GM21737 (cell line): ENCODE results near the gene DMAP1.

Experiments used
- ATAC-seq: cut with Tn5 transposase; IDR thresholded peaks from one replicate; pipeline ENCODE4 v1.9.1; 2021; ENCODE audit warnings: mild to moderate bottlenecking, moderate library complexity; ENCODE audit not compliant: unreplicated experiment

The DMAP1 gene

DNA sequence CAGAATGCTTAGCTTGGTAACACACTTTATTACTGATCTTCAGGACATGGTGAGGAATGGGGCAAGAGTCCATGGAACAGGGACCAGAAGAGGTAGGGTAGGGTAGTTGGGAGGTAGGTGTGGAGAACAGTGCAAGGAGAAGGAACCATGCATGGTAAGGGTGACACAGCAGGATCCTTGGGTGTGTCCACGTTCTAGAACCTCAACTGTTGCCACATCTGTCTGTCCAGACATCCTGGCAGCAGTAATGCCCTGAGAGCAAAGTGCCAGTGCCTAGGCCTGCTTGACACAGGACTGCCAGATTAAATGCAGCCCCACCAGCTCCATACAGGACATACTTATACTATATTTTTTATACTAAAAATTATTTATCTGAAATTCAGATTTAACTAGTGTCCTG lies 13.9 kb downstream of the DMAP1 start:
- ATAC-seq = no peak

DNA sequence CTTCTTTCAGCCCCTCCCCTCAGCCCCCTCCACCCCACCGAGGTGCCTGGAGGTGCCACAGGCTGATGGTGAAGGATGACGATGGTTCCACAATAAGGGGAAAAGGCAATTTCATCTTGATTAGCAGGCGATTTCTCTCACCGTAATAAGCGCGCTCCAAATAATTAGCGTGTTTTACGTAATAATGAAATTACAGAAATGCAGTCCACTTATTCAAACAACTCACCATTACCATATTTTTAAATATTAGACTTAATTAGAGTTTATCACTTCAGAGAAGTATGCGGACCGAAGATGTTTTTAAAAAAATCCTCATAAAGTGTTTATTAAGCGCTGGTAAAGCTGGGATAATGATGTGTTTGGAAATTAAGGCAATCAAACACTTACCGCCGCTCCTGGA lies 14.9 kb downstream of the DMAP1 start:
- no peak for ATAC-seq

DNA sequence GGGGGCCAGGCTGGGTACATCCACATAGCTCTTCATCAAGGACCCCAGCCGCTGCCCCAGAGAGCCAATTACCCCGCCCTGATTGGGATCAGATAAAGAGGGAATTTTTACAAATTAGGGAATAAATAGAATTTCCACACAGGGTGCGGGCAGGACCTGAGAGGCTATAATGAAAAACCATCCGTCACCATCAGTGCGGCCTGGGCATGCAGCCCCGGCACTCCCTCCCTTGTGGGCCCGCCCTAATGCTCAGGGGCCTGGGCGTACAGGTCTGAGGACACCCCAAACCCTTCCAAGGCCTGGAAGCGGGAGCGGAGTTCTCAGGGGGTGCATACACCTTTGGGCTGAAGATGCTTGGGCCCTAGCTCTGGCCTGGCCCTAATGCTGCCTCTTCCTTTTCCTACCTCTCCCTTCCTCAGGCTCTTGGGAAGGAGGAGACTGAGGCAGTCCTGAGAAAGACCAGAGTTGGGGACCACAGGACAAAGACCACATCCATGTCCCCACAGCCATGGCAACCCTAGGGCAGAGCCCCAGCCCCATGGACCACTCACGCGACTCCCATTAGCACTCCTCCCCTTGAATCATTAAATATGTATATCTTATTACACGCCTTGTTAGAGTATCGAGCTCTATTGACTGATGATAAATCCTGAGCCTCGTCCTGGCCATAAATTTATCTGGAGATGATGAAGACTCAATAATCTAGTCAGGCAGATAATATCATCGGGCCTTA lies 16.3 kb downstream of the DMAP1 start:
- ATAC-seq = no peak

DNA sequence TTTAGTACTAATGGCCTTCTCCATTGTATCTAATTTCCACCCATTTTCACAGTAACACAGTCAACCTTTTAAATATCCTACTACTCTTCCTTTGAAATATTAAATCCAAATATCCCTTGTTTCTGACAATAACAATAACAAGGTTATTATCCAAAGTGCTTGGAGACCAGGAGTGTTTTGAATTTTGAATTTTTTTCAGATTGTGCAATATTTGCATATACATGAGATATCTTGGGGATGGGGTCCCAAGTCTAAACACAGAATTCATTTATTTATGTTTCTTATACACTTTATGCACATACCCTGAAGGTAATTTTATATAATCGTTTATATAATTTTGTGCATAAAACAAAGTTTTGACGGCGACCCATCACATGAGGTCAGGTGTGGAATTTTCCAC lies 17.5 kb downstream of the DMAP1 start:
- no peak for ATAC-seq

DNA sequence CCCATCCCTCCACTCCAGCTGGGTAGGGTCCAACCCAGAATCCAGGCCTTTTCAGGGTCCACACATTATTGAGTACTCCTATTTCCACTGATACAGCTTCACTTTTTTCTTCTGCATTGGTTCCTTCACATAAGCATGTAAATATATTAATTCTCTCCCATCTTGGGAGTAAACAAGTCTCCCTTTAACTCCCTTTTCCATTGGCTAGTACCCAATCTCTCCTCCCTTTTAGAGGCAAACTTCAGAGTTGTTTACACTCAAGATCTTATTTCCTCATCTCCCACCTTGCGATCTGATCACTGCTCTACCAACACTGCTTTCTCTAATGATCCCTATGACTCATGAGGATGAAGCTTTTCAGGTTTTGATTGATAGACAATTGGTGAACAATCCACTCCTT lies 20.3 kb downstream of the DMAP1 start:
- ATAC-seq = no peak

DNA sequence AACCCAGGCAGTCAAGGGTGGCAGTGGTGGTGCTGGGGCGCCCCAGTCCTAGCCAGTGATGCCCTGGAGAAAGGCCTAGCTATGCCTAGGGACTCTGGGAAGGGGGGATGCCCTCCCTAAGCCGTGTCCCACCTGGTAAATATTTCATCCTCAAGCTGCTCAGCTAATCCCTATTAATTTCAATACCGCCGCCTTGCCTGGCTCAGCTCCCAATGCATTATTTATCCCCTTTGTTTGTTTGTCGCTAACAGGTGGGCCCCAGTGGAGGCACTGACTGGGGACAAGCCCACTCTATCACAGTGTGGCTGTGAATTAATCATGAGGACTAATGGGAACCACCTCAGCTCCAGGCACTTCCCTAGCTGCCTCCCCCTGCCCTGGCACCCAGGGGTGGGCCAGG lies 22.5 kb downstream of the DMAP1 start:
- no peak for ATAC-seq

DNA sequence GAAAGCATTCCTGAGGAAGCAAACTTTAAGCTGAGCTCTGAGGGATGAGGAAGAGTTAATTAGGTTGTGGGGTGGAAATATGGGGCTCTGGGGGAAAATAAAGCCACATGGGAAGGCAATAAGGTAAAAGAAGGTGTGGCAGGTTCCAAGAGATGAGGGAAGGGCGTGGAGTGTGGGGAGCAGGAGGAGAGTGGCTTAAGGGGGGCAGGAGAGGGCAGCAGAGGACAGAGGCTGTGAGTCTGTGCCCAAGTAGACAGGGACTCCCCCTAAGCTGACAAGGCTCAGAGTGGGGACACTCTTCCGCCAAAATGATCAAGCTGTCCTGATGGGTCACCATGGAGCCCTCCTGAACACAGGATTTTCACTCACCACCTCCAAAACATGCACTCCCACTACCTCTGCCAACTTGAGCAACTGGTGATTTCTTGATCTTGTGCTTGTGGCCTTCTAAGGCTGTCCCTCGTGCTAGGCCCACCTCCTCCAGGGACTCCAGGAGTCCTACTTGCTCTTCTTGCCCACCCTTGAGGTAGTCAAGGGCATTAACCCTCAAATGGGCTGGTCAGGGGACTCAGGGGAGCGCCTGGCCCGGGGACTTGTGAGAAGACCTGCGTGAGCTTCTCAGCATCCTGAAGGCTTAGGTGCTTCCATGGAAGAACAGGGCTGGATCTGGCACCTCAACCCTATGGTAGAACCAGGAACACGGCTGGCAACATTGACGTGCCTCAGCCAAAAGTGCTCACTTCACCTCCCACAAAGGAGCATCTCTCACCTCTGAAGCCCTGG lies 23.4 kb downstream of the DMAP1 start:
- no peak for ATAC-seq

DNA sequence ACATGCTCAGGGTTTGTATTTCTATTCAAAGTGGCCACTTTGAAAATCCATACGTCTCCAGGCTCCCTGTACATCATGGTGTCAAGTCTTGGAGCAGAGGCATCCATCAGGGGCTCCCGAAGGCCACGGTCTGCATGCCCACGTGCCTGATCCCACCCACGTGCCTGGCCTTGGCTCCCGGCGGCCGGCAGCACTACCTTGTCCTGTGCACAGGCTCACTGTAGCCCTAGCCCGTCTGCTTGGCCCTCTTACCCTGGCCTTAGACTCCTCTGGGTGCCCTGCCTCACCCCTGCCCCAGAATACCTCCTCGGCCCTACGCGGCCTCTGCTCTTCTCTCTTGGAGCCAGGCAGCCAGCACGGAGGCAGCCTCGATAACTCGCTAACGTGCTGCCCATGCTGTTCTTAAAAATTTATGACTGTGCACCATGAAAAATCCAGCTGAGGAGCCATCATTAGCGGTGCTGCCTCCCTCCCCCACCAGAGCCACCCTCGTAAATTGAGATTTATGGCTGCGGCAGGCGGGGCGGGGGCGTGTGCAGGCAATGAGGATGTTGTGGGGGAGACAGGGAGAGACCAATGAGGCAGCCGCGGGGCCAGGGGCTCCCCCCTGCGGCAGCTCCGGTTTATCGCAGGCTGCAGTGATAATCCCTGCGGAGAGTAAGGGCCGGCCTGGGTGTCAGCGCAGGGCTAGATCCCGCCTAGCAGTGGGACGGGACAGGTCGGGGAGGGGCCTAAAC lies 24.6 kb downstream of the DMAP1 start:
- no peak for ATAC-seq

DNA sequence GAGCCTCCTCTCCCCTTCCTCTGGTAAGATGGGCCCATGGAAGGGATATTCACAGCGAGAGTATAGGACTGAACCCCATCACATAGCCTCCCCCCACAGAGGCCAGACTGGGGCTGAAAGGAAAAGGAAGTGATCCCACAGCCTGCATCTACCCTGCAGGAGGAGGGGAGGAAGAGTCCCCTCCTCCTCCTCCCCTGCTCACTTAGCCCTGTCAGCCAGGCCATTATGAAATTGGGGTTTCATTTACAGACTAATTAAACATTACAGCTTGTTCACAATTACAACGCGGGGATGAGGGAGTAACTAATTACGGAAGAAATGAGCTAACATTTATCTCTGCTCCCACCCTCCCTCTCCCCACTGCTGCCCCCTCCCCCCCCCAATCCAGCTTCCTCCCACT lies 25.4 kb downstream of the DMAP1 start:
- ATAC-seq = no peak

DNA sequence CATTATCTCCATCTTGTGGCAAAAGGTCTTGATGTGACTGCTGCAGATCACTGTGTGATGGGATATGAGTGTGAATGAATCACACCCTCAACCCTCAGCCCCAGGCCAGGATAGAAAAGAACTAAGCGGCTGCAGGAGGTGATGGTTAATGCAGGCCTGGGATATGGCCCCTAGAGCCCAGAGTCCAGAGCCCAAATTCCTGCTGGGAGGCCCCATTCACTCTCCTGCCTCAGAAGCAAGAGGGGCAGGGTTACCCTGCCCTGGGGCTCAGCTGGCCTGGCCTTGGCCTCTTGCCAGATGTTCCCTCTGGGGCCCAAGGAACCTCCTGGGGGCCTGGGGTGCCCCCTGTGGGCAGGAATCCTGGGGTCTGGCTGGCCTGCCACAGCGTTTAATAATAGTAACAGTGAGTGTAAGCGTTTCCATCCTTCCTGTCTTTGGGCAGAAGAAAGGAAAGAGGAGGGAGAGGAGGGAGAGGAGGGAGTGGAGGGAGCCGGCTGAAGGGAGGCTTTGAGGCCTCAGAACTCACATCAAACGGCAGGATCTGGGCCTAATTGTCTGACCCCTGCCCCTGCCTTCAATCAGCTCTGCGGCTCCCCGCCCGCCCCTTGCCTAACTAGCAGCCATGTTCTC lies 26.2 kb downstream of the DMAP1 start:
- ATAC-seq = no peak

DNA sequence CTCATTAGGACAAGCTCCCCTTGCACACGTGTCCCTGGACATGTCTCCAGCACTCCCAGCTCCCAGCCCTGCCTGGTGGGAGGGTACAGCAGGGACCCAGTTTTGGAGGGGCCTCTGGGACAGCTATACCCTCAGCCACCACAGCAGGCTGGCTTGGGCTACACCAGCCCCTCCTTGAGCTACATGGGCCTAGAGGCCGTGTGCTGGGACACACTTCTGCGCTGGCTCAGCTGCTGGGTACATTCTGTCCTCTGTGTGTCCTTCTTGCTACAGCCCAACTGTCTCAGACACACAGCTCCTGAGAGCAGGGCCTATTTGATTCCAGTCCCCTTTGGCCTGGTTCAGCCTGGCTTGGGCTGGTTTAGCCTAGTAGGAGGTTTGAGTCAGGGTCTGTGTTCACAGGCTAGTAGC lies 26.7 kb downstream of the DMAP1 start:
- ATAC-seq = no peak

DNA sequence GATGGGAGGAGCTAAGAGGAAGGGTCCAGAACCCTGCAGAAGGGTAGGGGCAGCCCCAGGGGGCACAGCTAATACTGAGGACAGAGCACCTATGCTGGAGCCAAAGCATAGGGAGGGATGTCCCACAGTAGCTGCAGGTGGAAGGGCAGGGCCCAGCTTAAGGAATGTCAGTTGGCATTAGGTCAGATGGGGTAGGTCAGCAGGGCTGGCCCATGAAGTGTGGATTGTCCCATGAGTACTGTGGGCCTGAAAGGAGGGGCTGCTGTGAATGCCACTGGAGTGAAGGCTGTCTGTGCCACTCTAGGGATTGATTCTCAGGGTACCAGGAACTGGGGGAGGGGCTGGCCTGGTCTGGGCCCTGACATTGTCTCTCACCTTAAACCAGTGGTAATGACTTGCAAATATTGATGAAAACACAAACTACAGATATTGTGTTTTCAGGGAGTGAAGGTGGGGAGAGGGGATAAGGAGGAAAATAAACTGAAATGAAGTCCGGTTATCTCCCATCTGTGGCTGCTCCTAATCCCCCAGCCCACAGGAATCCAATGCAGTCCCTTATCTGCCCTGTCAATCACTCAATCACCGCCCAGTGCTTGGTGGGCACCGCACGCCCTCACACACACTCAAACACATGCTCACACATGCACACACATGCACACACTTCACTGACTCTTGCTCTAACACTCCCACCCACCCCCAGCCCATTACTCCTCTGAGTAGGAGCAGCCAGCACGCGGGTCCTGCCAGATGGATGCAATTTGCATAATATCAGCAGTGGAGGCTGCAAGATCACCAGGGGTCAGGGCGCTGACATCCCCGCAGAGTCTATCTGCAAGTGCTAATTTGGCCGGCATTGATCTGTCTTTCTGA lies 27.8 kb downstream of the DMAP1 start:
- no peak for ATAC-seq

DNA sequence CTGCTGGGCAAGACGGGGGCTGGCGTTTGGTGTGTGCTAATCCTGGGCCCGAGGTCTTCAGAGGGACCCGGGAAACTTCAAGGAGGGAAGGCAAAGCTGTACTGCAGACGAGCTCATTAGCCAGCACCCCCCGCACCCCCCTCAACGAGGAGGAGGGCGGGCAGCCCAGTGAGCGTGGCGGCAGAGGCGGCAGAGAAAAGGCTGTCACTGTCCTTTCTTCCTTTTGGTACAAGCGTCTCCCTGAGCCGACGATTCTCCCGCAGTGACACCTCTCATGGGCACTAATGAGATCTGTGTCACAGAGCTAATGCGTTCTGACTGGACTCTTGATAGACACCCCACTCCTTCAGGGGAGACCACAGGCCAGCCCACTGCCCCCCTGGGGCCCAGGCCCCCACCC lies 29.5 kb downstream of the DMAP1 start:
- no peak for ATAC-seq

DNA sequence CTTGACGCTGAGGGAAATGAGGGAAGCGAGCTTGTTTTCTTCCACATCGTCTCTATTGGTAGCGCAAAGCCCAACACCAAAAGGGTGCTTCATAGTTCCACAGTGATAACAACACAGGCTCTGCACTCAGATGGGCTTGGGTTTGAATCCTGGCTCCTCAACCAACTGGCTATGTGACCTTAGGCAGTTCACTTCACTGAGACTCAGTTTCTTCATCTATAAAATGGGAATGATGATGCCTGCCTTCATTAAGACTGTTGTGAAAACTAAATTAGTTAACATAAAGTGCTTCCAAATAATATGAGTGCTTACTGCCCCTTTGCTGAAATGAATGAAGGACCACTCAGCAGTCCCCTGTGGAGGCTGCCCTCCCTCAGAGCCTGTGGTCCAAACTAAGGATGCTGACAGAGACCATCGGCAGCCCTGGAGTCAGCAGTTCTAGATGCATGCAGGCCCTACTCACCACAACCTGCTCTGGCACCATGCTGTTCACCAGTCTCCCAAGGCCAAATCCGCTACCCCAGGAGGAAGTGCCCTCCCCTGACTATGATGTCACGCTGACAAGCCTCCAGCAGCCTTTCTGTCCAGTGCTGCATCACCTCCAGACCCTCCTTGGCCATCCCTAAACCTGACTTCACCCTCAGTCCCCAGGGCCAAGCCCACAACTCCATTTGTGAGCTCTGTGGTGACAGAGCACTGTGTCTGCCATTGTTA lies 30.7 kb downstream of the DMAP1 start:
- ATAC-seq = no peak

DNA sequence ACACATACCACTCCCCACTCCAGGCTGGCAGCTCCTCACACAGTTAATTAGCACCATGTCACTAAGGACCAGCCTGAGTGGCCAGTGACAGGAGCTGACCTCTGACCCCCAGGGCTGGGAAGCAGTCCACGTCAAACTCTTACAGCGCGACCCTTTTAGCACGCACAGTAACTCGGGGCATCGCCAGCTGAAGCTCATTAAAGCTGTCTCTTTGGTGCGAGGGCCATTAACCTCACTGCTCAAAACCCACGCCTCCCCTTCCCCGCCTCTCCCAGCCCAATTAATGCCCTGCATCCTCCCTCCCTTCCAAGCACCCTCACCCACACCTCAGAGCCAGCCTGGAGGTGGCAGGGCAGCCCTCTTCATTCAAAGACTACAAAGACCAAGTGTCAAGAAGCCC lies 31.7 kb downstream of the DMAP1 start:
- ATAC-seq = no peak

DNA sequence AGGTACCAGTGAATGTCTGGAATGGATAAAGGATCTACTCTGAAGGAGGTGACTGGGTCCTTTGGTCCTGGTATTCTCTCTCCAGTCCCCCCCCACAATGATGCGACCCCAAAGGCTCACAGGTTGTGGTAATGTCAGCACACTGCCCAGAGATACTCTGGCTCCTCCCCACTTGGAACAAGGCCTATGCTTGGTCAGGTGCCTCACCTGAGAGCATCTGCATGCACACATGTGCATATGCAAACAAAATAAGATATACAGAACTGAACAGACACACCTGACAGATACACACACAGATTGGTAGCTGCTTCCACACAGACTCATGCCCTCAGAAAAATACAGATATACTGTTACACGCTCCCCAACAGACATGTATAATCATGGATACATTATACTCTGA lies 33.5 kb downstream of the DMAP1 start:
- ATAC-seq = no peak

DNA sequence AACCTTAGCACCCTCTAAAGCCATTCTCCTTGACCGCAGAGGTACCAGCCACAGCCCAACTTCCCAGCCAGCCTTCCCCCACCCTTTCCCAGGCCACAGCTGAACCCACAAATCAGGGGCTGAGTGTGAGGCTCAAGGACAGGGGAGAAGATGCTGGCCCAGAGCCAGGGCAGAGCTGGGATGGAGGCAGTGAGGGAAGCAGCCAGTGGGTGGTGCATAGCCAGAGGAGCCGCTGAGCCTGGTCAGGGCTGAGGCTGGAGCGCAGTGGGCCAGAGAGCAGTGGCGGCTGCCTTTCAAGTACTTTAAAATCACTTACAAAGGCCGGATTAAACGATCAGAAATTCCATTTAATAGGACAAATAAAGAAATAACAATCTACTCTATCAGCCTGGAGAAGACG lies 36.3 kb downstream of the DMAP1 start:
- no peak for ATAC-seq

DNA sequence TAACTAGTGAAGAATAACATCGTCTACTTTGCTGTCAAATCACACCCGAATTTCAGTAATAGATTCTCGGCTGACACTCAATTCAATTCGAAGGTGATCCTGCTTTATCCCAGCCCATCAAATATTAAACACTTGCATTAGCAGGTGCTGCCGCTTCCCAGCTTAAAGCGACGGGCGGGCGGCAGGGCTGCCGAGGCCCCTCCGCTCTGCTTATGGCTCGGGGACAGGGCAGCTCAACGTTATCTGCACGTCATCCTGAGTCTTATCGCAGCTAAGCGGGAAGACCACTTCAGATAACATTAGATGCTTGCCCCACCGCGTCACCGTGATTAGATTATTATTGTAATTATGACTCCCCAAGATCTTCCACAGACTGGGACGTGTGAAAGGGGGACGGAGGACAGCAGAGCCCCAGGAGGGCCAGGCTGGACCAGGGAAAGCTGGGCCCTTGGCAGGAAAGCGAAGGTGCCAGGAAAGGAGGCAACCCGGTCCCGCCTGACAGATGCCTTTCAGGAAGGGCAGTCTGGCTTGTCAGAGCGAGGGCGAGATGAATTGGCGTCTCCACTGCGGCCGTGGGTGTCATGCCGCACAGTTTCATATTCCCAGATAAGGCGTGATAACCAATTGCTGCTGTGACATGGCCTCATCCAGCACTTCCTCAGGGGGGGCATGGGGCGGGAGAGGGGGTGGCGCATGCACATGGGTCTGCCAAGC lies 37.0 kb downstream of the DMAP1 start:
- no peak for ATAC-seq

DNA sequence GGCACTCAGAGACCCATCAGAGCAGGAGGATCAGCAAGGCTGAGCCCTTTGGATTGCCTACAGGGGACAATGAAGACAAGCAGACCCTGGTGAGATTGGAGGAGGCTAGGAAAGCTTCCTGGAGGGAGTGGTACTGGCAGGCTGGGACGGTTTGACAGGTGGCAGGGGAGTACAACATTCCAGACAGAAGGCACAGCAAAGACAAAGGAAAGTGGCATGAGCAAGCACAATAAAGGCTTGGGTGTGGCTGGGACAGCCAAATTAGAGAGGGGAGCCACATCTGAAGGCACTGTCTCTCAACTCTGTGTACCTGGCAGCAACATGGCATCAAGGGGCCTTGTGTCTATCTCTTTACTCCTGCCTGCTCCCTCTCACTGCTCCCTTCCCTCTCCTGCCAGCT lies 38.2 kb downstream of the DMAP1 start:
- ATAC-seq = no peak
